Stimulated activated effector memory CD8-positive, alpha-beta T cell treated with anti-CD3 and anti-CD28 coated beads, Interleukin-12 subunit alpha, Interleukin-12 subunit beta, amount 100 ng/mL, for 72 hours (primary cell): ENCODE data around the gene SMIM13.
"Not testable (repeated sequence)": the region's sequence is repeated elsewhere in the genome, so short reads cannot be mapped to it uniquely, and the experiment has no call there.

Experiments
- ATAC-seq: fragments of 150-1000 bp; cut with Tn5 transposase; 2 replicates; pipeline ENCODE4 v1.10.0; 2021
- DNase-seq, 2 donors: peaks; one replicate each; pipeline ENCODE4 v3.0.0; 2021 to 2022; ENCODE audit warnings: low spot score in 2 of 2
- H3K27ac Mint-ChIP-seq: one replicate; pipeline ENCODE4 v1.8.0; 2022; ENCODE audit warnings: mild to moderate bottlenecking, mixed read lengths
- H3K36me3 Mint-ChIP-seq: one replicate; pipeline ENCODE4 v1.8.0; 2022; ENCODE audit warnings: mild to moderate bottlenecking, mixed read lengths
- H3K4me1 Mint-ChIP-seq: one replicate; pipeline ENCODE4 v1.8.0; 2022; ENCODE audit warnings: mixed read lengths
- H3K4me3 Mint-ChIP-seq: one replicate; pipeline ENCODE4 v1.8.0; 2022; ENCODE audit warnings: mild to moderate bottlenecking, mixed read lengths
- H3K9me3 Mint-ChIP-seq: one replicate; pipeline ENCODE4 v1.8.0; 2022; ENCODE audit warnings: mixed read lengths

SMIM13 gene

GRCh38 chr6:11067348-11067747 lies 26.3 kb upstream of the SMIM13 start:
- no peak overlapping the region for H3K4me3 Mint-ChIP-seq
- no peak overlapping the region for H3K27ac Mint-ChIP-seq
- no peaks in the 10 kb centered on the region for H3K9me3 Mint-ChIP-seq
- no peaks in the 10 kb centered on the region for H3K4me1 Mint-ChIP-seq
- ATAC-seq, result no peak
- H3K36me3 Mint-ChIP-seq, result no peaks in the 10 kb centered on the region
- no peak for DNase-seq

GRCh38 chr6:11069760-11070159 lies 23.9 kb upstream of the SMIM13 start:
- Mint-ChIP-seq H3K27ac (no peak overlapping the region), H3K36me3 (no peaks in the 10 kb centered on the region), H3K9me3 (no peaks in the 10 kb centered on the region), H3K4me3 (no peak overlapping the region), H3K4me1 (no peaks in the 10 kb centered on the region)
- ATAC-seq, result no peak
- no peak for DNase-seq

GRCh38 chr6:11072101-11072500 lies 21.5 kb upstream of the SMIM13 start:
- H3K27ac Mint-ChIP-seq, result no peak overlapping the region
- no peak for DNase-seq
- ATAC-seq, result no peak
- H3K36me3 Mint-ChIP-seq, result no peaks in the 10 kb centered on the region
- H3K9me3 Mint-ChIP-seq, result no peaks in the 10 kb centered on the region
- H3K4me3 Mint-ChIP-seq, result no peak overlapping the region
- H3K4me1 Mint-ChIP-seq, result no peaks in the 10 kb centered on the region

GRCh38 chr6:11076540-11076939 lies 17.1 kb upstream of the SMIM13 start:
- ATAC-seq (no peak), DNase-seq (no peak)
- no peak overlapping the region for H3K27ac Mint-ChIP-seq
- no peaks in the 10 kb centered on the region for H3K36me3 Mint-ChIP-seq
- no peak overlapping the region for H3K4me3 Mint-ChIP-seq
- H3K9me3 Mint-ChIP-seq, result no peaks in the 10 kb centered on the region
- no peaks in the 10 kb centered on the region for H3K4me1 Mint-ChIP-seq

- Mint-ChIP-seq H3K4me3 (no peak overlapping the region), H3K27ac (no peak overlapping the region), H3K9me3 (no peaks in the 10 kb centered on the region), H3K4me1 (no peaks in the 10 kb centered on the region), H3K36me3 (no peaks in the 10 kb centered on the region)
- DNase-seq (no peak), ATAC-seq (no peak)
Measured at GRCh38 chr6:11078266-11078665, 15.4 kb upstream of the SMIM13 start.

- no peak overlapping the region for H3K4me3 Mint-ChIP-seq
- no peaks in the 10 kb centered on the region for H3K9me3 Mint-ChIP-seq
- no peaks in the 10 kb centered on the region for H3K36me3 Mint-ChIP-seq
- no peaks in the 10 kb centered on the region for H3K4me1 Mint-ChIP-seq
- DNase-seq (no peak), ATAC-seq (no peak)
- no peak overlapping the region for H3K27ac Mint-ChIP-seq
Measured at GRCh38 chr6:11080296-11080695, 13.3 kb upstream of the SMIM13 start.

- Mint-ChIP-seq H3K27ac (no peak overlapping the region), H3K4me3 (no peak overlapping the region), H3K9me3 (no peaks in the 10 kb centered on the region), H3K4me1 (no peaks in the 10 kb centered on the region), H3K36me3 (no peaks in the 10 kb centered on the region)
- no peak for DNase-seq
- ATAC-seq, result no peak
Measured at GRCh38 chr6:11083491-11083890, 10.1 kb upstream of the SMIM13 start.

GRCh38 chr6:11083956-11084355 lies 9.7 kb upstream of the SMIM13 start:
- no peaks in the 10 kb centered on the region for H3K9me3 Mint-ChIP-seq
- no peak for ATAC-seq

GRCh38 chr6:11085758-11086435 lies 7.7 kb upstream of the SMIM13 start:
- H3K9me3 Mint-ChIP-seq, result no peaks in the 10 kb centered on the region
- ATAC-seq (no peak), DNase-seq (no peak)
- no peaks in the 10 kb centered on the region for H3K4me1 Mint-ChIP-seq
- H3K36me3 Mint-ChIP-seq, result no peaks in the 10 kb centered on the region
- H3K4me3 Mint-ChIP-seq, result no peak overlapping the region
- no peak overlapping the region for H3K27ac Mint-ChIP-seq

More at GRCh38 chr6:11083956-11084355, 9.7 kb upstream of the SMIM13 start:
- H3K4me1 Mint-ChIP-seq, result no peaks in the 10 kb centered on the region
- no peak overlapping the region for H3K27ac Mint-ChIP-seq
- no peaks in the 10 kb centered on the region for H3K36me3 Mint-ChIP-seq
- no peak for DNase-seq
- no peak overlapping the region for H3K4me3 Mint-ChIP-seq

GRCh38 chr6:11087141-11087812 lies 6.4 kb upstream of the SMIM13 start:
- not testable (repeated sequence) for H3K4me3 Mint-ChIP-seq, H3K36me3 Mint-ChIP-seq, DNase-seq, H3K9me3 Mint-ChIP-seq, H3K4me1 Mint-ChIP-seq, H3K27ac Mint-ChIP-seq, ATAC-seq

- H3K9me3 Mint-ChIP-seq, result no peaks in the 10 kb centered on the region
- peaks cover 6% of the 10 kb centered on the region for H3K36me3 Mint-ChIP-seq
- no peak for DNase-seq
- H3K4me1 Mint-ChIP-seq, result peaks cover 12% of the 10 kb centered on the region
- no peak overlapping the region for H3K27ac Mint-ChIP-seq
- H3K4me3 Mint-ChIP-seq, result no peak overlapping the region
- ATAC-seq, result no peak
Measured at GRCh38 chr6:11089695-11090094, 3.9 kb upstream of the SMIM13 start.

GRCh38 chr6:11091141-11091540 lies 2.5 kb upstream of the SMIM13 start:
- H3K27ac Mint-ChIP-seq, H3K9me3 Mint-ChIP-seq, DNase-seq, ATAC-seq, H3K36me3 Mint-ChIP-seq, H3K4me3 Mint-ChIP-seq: not testable (repeated sequence)
- H3K4me1 Mint-ChIP-seq, result peaks cover 24% of the 10 kb centered on the region

- Mint-ChIP-seq H3K4me1 (peaks cover 29% of the 10 kb centered on the region), H3K27ac (peak overlapping the region; percentile 97), H3K9me3 (no peaks in the 10 kb centered on the region), H3K4me3 (peak overlapping the region; percentile 94), H3K36me3 (peaks cover 21% of the 10 kb centered on the region)
- DNase-seq (peak in 1 of 2 donors; percentile 7), ATAC-seq (peak; percentile 33)
Measured at GRCh38 chr6:11092668-11093375, 812 bp upstream of the SMIM13 start.

GRCh38 chr6:11093376-11093625 lies 333 bp upstream of the SMIM13 start:
- peaks cover 29% of the 10 kb centered on the region for H3K4me1 Mint-ChIP-seq
- peak overlapping the region; percentile 94 for H3K4me3 Mint-ChIP-seq
- no peaks in the 10 kb centered on the region for H3K9me3 Mint-ChIP-seq
- peak overlapping the region; percentile 97 for H3K27ac Mint-ChIP-seq
- ATAC-seq (peak; percentile 20), DNase-seq (no peak)
- peaks cover 21% of the 10 kb centered on the region for H3K36me3 Mint-ChIP-seq

GRCh38 chr6:11094411-11094851 lies 797 bp downstream of the SMIM13 start:
- peaks cover 21% of the 10 kb centered on the region for H3K36me3 Mint-ChIP-seq
- no peaks in the 10 kb centered on the region for H3K9me3 Mint-ChIP-seq
- ATAC-seq (peak; percentile 46), DNase-seq (no peak)
- H3K27ac Mint-ChIP-seq, result peak overlapping the region; percentile 97
- H3K4me3 Mint-ChIP-seq, result peak overlapping the region; percentile 94
- H3K4me1 Mint-ChIP-seq, result peaks cover 29% of the 10 kb centered on the region

- no peaks in the 10 kb centered on the region for H3K9me3 Mint-ChIP-seq
- H3K4me1 Mint-ChIP-seq, result peaks cover 29% of the 10 kb centered on the region
- DNase-seq (no peak), ATAC-seq (no peak)
- peak overlapping the region; percentile 94 for H3K4me3 Mint-ChIP-seq
- H3K36me3 Mint-ChIP-seq, result peaks cover 21% of the 10 kb centered on the region
- peak overlapping the region; percentile 97 for H3K27ac Mint-ChIP-seq
Measured at GRCh38 chr6:11094941-11095340, 1.3 kb downstream of the SMIM13 start.
